GM18526 (cell line): Measurements from ENCODE around the gene TIMM44.

Experiments
- POLR2A ChIP-seq: IDR thresholded peaks from 3 replicates; pipeline ENCODE4 v1.6.1; 2011; ENCODE audit not compliant: insufficient read length; ENCODE audit errors: extremely low read depth

TIMM44 gene

GRCh38 chr19:7916103-7916954 is 27.1 kb downstream of the TIMM44 start:
- no peak for TF ChIP-seq POLR2A

- no peak for TF ChIP-seq POLR2A
Observed at GRCh38 chr19:7915250-7916102, 28.0 kb downstream of the TIMM44 start.

GRCh38 chr19:7914598-7915045 is 28.8 kb downstream of the TIMM44 start, which contains the start of gene TGFBR3L:
TSS of gene TGFBR3L (plus strand) at chr19:7914830.
- TF ChIP-seq POLR2A, result no peak

- TF ChIP-seq POLR2A, result no peak
Observed at GRCh38 chr19:7914099-7914498, 29.4 kb downstream of the TIMM44 start.

- TF ChIP-seq POLR2A, result no peak
Observed at GRCh38 chr19:7913652-7914051, 29.8 kb downstream of the TIMM44 start.

- TF ChIP-seq POLR2A, result no peak
Observed at GRCh38 chr19:7912697-7913564, 30.5 kb downstream of the TIMM44 start.

GRCh38 chr19:7912144-7912696 is 31.2 kb downstream of the TIMM44 start:
- TF ChIP-seq POLR2A, result no peak

GRCh38 chr19:7911508-7912143 is 31.8 kb downstream of the TIMM44 start:
- no peak for TF ChIP-seq POLR2A

- no peak for TF ChIP-seq POLR2A
Observed at GRCh38 chr19:7910321-7911161, 32.9 kb downstream of the TIMM44 start.

GRCh38 chr19:7909471-7910067 is 33.9 kb downstream of the TIMM44 start:
- TF ChIP-seq POLR2A, result no peak

GRCh38 chr19:7908742-7909461 is 34.6 kb downstream of the TIMM44 start:
- no peak for TF ChIP-seq POLR2A

- TF ChIP-seq POLR2A, result no peak
Observed at GRCh38 chr19:7908078-7908699, 35.3 kb downstream of the TIMM44 start.
